ENCODE data around the gene GNG7. TPM values are rescaled to one million over a fixed set of nuclear protein-coding genes. Genes with fewer than 3 reads are reported as not detected.
"Not testable (repeated sequence)": the region's sequence is repeated elsewhere in the genome, so short reads cannot be mapped to it uniquely, and the experiment has no call there.

GNG7 gene
- total RNA-seq, 1 experiment from 2014 or later = not detected

DNA sequence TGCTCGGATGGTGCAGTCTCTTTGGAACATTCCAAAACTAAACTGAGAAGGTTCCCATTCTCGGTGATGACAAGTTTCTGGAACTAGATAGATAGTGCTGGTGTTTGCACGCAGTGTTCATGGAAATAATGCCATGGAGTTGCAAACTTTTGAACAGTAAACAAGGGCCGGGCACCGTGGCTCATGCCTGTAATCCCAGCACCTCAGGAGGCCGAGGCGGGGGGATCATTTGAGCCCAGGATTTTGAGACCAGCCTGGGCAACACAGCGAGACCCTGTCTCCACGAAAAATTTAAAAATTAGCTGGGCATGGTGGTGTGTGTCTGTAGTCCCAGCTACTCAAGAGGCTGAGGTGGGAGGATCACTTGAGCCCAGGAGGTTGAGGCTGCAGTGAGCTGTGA, 95.7 kb downstream of the GNG7 start:
- DNase-seq (ENCODE audit: low read depth) = not testable (repeated sequence)

DNA sequence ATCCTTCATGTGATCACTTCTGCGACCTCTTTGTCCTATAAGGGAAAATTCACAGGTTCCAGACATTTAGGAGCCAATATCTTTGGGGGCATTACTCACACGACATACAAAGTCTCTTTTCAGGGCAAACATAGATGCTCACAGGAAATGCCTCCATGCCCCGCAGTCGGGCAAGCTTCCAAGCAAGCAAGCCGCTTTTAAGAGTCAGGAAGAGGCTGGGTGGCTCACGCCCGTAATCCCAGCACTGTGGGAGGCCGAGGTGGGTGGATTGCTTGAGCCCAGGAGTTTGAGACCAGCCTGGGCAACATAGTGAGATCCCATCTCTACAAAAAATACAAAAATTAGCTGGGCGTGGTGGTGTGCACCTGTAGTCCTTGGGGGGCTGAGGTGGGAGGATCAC, 96.6 kb downstream of the GNG7 start:
- peak; percentile 58 for DNase-seq (ENCODE audit: low read depth)

DNA sequence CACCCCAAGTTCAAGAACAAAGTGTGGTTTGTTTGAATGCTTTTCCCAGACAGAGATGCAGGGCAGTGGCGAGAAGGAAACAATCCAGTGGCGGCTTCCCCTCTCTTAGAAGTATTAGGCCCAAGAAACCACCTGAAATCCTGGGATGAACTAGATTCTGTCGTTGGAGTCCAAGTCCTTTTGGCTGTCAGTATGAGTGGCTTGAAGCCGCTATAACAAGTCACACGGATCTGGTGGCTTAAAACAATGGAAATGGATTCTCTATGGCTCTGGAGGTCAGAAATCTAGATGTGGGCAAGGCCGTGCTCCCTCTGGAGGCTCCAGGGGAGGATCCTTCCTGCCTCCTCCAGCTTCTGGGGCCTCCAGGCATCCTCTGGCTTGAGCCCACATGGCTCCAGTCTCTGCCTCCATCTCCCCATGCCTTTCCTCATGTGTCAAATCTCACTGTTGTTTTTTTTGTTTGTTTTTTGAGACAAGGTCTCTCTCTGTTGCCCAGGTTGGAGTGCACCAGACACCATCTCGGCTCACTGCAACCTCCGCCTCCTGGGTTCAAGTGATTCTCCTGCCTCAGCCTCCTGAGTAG, 97.7 kb downstream of the GNG7 start:
- DNase-seq (ENCODE audit: low read depth) = no peak

DNA sequence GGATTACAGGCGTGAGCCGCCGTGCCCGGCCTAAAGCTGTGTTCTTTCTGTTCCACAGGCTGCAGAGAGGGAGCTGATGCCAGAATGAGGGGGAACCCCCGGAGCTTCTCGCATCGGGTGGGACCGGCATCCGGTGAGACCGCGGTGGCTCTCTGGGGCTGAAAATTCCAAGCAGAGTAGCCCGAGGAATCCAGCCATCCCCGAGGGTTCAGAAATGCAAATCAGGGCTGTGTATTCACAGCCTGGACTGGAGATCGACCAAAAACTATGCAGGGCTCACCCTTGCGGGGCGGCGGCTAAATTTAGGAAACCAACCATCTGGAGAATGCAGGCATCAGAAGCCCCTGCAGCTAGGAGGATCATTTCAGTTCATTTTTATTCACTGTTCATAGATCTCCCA, 99.2 kb downstream of the GNG7 start:
- DNase-seq (ENCODE audit: low read depth) = no peak

DNA sequence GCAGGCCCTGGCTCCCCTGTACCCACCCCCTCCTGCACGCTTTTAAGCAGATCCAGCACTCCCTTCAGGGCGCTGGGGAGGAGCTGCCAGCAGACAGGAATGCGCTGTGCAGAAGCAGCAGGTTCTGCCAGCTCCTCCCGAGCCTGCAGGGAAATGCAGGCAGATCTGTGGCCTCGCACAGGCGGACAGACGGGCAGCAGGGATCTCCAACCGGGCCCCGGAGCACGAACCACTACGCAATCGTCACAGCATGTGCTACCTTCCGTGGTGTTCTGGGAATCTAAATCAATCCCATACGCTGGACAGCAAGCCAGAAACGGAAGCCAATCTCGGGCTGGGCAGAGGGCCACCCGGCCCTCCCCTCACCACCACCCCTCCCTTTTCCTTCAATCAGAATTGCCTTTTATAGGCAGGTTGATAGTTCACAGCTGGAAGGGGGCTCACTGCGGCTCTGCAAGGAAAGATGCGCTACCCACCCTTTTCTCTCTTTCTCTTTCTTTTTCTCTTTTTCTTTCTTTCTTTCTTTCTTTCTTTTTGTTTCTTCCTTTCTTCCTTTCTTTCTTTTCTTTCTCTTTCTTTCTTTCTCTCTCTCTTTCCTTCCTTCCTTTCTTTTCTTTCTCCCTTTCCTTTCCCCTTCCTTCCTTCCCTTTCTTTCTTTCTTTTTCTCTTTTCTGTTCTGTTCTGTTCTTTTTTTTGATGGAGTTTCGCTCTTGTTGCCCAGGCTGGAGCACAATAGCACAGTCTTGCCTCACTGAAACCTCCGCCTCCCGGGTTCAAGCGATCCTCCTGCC, 99.9 kb downstream of the GNG7 start:
- no peak for DNase-seq (ENCODE audit: low read depth)

DNA sequence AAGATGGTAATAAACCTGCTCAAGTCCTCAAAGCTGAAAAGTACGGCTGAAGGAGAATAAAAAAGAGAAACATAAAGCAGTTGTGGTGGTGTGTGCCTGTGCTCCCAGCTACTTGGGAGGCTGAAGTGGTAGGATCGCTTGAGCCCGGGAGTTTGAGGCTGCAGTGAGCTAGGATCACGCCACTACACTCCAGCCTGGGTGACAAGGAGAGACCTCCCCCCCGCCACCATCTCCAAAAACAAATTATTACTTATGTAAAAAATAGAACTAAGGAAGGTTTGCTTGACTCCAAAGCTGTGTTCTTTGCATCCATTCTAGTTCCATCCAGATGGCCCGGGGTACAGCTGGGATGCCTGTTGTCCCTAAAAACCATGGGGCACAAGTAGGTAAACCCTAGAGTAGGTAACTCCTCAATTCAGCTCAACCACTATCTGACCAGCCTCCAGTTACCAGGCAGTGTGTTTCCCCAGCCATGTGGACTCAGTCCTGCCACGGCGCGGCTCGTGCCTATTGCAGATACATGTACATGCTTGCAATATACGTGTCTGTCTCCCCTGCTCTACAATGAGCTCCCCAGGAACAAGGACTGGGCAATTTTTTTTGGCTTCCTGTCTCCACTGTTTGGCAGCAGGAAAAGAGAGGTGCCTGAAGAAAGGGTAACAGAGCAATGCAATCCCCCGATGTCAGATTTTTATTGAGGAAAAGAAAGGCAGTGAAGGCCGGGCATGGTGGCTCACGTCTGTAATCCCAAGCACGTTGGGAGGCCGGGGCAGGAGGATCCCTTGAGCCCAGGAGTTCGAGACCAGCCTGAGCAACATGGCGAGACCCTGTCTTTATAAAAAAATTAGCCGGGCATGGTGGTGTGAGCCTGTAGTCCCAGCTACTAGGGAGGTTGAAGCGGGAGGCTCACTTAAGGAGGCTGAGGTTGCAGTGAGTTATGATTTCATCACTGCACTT, 101.3 kb downstream of the GNG7 start:
- DNase-seq (ENCODE audit: low read depth) = no peak

DNA sequence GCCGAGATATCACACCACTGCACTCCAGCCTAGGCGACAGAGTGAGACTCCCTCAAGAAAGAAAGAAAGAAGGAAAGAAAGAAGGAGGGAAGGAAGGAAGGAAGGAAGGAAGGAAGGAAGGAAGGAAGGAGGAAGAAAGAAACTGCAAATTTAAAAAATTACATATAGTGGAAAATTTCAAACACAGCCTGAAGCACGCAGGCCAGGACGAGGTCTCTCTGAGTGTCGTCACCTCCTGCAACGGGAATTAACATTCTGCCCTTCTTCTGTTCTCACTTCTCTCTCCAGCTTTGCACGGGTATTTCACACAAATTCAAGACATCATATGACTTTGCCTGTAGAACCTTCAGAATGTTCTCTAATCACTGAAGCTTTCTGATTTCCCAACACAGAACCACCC, 108.2 kb downstream of the GNG7 start:
- no peak for DNase-seq (ENCODE audit: low read depth)

DNA sequence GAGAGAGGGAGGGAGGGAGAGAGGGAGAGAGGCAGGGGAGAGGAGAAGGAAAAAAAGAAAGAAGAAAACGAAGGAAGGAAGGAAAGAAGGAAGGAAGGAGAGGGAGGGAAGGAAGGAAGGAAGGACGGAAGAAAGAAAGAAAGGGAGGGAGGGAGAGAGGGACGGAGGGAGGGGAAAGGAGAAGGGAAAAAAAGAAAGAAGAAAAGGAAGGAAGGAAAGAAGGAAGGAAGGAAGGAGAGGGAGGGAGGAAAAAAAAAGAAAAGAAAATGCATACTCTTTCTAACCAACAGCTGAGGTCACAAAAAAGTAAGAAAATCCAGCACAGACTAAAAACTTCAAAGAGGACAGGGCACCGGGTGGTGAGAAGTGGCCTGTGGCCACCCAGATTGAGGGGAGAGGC, 109.7 kb downstream of the GNG7 start:
- no peak for DNase-seq (ENCODE audit: low read depth)

DNA sequence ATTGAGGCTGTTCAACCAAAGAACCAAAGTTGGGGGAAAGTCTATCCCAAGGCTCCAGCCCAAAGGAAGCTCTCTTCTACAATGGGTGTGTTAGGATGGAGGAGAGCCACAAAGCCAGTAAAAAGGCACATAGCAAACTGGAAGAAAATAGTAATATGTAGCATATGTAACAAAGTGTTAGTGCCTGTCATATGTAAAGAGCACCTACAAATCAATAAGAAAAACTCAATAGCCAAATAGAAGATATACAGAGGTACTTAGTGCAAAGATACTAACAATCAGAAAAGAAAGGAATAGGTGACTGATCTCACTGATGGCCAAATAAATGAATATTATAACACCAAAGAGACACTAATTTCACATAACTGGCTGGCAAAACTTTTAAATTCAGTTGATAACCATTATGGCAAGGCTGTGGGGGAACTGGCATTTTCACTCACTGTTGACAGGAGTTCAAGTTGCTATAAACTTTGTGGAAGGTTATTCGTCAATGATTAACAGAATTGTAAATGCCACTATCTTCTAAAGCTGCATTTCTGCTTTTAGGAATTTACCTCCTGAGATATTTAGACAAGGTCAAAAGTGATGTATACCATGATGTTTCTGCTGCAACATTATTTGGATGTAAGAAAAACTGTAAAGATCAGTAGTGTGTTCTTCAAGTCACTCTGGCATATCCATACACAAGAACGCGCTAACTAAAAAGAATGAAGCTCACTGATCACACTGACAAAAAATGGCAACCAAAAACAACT, 110.8 kb downstream of the GNG7 start:
- DNase-seq (ENCODE audit: low read depth) = no peak

DNA sequence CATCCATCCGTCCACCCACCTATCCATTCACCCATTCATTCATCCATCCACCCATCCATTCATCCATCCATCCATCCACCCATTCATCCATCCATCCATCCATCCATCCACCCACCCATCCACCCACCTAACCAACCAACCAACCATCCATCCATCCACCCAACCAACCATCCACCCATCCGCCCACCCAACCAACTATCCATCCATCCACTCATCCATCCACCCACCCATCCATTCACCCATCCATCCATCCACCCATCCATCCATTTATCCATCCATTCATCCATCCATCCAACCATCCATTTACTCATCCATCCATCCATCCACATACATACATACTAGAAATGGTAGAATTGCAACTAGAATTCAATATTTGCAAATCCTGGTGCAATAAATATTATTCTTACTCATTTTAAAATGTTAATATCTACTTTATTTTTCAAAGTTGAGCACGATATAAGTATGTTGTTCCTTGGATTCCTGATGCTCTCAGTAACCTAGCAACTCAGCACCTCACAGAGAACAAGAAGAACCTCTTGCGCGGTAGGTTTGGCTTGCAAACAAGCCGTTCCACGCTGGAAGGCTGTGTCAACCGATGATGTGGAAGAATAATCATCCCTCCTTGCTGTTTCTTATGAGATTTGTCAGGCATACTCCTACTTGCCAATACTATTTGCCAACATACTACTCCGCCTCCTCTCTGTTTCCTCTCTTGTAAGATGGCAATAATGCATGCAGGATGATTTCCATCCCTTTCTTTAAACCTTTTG, 111.7 kb downstream of the GNG7 start:
- no peak for DNase-seq (ENCODE audit: low read depth)

DNA sequence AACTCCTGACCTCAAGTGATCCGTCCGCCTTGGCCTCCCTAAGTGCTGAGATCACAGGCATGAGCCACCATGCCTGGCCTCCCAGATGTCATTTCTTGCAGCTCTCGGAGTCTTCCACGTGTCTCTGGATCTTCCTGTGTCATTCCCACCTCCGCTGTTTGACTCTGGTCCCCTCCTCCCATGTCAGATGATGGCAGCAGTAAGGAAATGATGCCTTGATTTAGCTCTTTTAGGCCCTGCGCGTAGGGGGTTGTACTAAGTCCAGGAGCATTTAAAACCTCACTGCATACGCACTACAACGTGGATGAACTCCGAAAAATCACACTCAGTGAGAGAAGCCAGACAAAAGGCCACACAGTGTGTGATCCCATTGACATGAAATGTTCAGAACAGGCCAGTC, 113.1 kb downstream of the GNG7 start:
- no peak for DNase-seq (ENCODE audit: low read depth)

DNA sequence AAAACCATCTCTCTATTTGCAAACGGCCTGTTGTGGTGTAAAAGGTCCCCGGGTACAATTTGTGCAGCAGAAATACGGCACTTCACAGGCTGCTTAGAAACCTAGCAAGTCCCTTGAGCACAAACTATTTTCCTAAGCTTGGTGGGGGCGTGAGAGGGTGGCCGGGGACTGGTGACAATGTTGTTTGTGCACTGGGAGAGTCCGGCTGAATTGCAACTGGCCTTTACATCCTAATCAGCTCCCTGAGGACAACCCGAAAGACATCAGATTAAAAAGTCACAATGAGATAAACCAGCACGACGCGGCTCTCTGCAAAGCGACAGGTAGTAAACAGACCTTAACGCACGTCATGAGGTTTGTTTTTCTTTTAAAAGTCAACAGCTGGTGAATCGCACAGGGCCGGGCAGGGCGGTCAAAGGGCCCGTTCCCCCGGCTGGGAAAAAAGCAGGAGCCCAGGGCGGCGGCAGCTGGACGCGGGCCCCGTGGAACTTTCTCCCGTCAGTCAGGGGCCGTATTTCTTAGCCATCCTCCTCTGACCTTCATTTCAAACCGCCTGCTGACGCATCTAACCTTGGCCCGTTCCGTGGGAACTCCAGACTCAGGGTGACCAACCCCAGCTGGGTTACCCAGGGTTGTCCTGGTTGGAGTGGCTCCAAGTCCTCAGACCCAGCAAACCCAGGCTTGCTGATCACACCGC, 114.3 kb downstream of the GNG7 start:
- DNase-seq (ENCODE audit: low read depth) = no peak

DNA sequence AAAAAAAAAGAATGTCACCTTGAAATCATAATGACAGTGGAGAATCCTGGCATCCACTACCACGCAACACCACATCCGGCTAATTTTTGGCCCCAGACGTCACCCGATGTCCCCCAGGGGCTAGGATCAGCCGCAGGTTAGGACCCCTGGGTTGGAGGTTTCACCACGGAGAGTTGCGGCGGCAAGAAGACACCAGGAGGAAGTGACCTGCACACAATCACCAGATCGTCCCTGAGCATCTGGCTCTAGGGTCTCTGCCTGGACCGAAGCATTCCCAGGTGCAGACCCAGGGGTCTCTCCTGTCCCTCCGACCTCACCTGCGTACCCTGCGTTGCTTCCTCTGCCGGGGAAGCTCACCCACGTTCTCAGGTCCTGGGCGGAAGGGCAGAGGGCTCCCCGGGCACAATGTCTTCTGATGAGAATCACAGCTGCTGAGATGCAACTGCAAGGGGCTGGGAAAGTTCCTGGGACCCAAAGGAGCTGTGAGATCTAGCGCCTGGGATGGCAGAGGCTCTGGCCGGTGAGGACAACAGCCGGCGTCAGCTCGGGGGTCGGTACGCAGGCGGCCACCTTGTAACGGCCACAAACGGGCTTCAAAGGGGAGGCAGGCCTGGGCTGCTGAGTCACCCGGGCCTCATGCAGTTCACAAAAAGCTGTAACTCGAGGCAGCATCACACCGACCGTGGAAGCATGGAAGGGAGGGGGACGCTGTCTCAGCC, 115.3 kb downstream of the GNG7 start:
- DNase-seq (ENCODE audit: low read depth) = no peak

DNA sequence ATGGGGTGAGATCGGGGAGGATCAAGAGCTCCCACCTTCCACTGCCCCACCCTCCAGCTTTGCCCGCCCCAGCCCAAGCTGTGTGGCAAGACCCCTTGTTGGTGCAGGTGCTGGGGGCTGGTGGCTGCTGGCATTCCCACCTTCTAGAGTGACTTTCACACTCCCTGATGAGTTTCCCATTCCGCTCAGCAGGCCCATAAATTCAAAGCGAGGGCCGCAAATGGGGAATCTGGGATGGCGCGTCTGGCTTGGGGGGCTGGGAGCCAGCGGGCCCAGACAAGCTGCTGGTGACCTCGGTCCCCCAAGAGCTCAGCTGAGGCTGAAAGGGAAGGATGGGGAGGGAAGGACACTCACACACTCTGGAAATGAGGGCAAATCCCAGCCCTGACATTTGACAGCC, 116.3 kb downstream of the GNG7 start:
- no peak for DNase-seq (ENCODE audit: low read depth)

DNA sequence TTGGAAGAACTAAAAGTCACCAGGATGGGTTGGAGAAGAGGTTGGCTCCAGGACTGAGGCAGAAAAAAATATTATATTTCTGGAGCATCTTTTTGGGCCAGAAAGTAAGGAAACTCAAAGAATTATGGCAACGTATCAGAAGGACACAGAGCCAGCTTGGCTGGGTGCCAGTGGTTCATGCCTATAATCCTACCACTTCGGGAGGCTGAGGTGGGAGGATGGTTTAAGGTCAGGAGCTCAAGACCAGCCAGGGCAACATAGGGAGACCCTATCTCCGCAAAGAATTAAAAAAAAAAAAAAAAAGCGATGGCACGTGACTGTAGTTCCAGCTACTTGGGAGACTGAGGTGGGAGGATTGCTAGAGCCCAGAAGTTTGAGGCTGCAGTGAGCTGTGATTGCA, 118.5 kb downstream of the GNG7 start:
- no peak for DNase-seq (ENCODE audit: low read depth)

DNA sequence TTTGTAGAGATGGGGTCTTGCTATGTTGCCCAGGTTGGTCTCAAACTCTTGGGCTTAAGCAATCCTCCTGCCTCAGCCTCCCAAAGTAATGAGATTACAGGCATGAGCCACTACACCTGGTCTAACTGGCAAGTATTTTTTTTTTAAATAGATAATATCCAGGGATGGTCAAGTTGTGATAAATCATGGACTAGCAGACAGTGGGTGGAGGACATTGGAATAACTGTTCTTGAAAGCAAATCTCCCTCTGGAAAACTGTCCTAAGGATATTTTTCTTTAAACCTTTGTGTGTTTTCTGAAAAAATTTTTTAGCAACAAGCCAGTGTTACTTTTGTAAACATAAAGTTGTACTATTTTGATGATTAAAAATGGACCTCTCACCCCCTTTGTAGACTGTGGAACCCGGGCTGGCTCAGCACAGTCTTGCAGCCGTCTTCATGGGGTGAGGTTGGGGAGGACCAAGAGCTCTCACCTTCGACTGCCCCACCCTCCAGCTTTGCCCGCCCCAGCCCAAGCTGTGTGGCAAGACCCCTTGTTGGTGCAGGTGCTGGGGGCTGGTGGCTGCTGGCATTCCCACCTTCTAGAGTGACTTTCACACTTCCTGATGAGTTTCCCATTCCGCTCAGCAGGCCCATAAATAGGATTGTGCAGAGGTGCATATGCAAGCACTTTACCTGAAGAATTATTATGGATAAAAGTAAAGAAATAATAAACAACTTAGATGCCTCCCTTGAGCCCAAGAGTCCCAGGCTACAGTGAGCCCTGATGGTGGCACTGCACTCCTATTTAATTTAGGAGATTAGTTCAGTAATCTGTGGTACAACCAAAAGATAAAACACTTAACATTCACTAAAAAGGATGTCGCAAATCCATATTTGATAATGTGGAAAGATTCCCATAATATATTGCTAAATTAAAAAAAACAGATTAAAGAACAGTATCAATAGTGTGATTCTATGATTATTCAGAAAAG, 119.2 kb downstream of the GNG7 start:
- no peak for DNase-seq (ENCODE audit: low read depth)

DNA sequence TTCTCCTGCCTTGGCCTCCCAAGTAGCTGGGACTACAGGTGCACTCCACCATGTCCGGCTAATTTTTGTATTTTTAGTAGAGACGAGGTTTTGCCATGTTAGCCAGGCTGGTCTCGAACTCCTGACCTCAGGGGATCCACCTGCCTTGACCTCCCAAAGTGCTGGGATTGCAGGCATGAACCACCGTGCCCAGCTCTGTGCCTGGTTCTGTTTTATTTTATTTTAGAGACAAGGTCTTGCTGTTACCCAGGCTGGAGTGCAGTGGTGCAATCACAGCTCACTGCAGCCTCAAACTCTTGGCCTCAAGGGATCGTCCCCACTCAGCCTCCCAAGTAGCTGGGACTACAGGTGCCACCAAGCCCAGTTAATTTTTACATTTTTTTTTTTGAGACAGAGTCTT, 122.1 kb downstream of the GNG7 start:
- DNase-seq (ENCODE audit: low read depth) = not testable (repeated sequence)

DNA sequence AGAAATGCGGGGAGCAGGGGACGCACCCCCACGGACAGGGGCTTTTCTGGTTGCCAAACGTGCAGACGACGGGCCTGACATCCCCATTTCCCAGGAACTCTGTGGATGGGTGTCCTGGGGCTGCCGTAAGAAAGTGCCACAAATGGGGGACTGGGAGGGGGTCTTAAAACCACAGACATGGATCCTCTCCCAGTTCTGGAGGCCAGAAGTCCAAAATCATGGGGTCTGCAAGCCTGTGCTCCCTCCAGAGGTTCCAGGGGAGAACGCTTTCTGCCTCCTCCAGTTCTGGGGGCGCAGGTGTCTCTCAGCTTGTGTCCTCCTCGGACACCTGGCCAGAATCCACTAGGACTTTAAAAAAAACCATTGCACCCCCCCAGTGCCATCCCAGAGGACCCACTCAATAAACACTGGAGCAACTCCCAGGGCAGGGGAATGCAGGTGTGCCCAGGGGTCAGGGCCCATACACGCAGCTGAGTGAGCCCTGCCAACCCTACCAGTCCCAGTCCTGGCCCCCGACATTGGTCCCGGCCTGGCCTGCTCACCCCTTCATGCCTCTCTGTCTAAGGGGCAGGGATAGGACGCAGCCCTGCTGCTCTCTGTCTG, 122.7 kb downstream of the GNG7 start:
- no peak for DNase-seq (ENCODE audit: low read depth)
